CD14-positive monocyte (primary cell): Measurements from ENCODE around the gene THRAP3. TPM values are rescaled to one million over a fixed set of nuclear protein-coding genes. Genes with fewer than 3 reads are reported as not detected.

Experiments used
- DNase-seq, 3 donors: peaks; one replicate each; pipeline ENCODE4 v3.0.0-alpha.2; 2011 to 2022
- H2AFZ ChIP-seq: 2 replicates; pipeline ENCODE4 v1.6.0; 2012; ENCODE audit warnings: mild to moderate bottlenecking, low read depth, low read length, inconsistent platforms; ENCODE audit not compliant: insufficient read depth, poor library complexity, severe bottlenecking
- H3K27ac ChIP-seq, 2 donors: 1 replicate in 1 of 2; 2 replicates in 1 of 2; pipeline ENCODE4 v1.5.1; 2012 to 2013; ENCODE audit warnings: low read length in 2 of 2, control low read depth in 1 of 2, inconsistent platforms in 1 of 2, low read depth in 1 of 2, mild to moderate bottlenecking in 1 of 2
- H3K27me3 ChIP-seq, 2 donors: one replicate each; pipeline versions ENCODE4 v1.6.0 to v1.6.1; 2011 to 2013; ENCODE audit warnings: low read length in 2 of 2; ENCODE audit not compliant: control insufficient read depth in 2 of 2, insufficient read depth in 2 of 2
- H3K36me3 ChIP-seq, 2 donors: replicated peaks in 1 of 2; 1 replicate in 1 of 2; 2 replicates in 1 of 2; pipeline versions ENCODE4 v1.5.1 to v1.6.1; 2012 to 2013; ENCODE audit warnings: low read length in 2 of 2, control low read depth in 1 of 2, inconsistent platforms in 1 of 2, mild to moderate bottlenecking in 1 of 2; ENCODE audit not compliant: insufficient read depth in 2 of 2, control insufficient read depth in 1 of 2
- H3K4me1 ChIP-seq, 2 donors: 1 replicate in 1 of 2; 2 replicates in 1 of 2; pipeline versions ENCODE4 v1.5.1 to v1.6.1; 2012 to 2013; ENCODE audit warnings: low read length in 2 of 2, control low read depth in 1 of 2, inconsistent platforms in 1 of 2, mild to moderate bottlenecking in 1 of 2, moderate library complexity in 1 of 2; ENCODE audit not compliant: insufficient read depth in 2 of 2, control insufficient read depth in 1 of 2
- H3K4me2 ChIP-seq: replicated peaks from 2 replicates; pipeline ENCODE3; 2012; ENCODE audit warnings: low read length, moderate library complexity, mild to moderate bottlenecking; ENCODE audit not compliant: poor library complexity, severe bottlenecking; ENCODE audit errors: extremely low read depth
- H3K4me3 ChIP-seq, 3 experiments: fragments of 200-600 bp in 1 of 3; sonication (generic) in 1 of 3; replicated peaks in 1 of 3; 1 replicate in 2 of 3; 2 replicates in 1 of 3; pipeline ENCODE4 v1.5.1; 2011 to 2013; ENCODE audit warnings: low read length in 3 of 3, mild to moderate bottlenecking in 3 of 3, control low read depth in 2 of 3, low read depth in 2 of 3, inconsistent platforms in 1 of 3, moderate library complexity in 1 of 3
- H3K79me2 ChIP-seq: 2 replicates; pipeline ENCODE4 v1.6.0; 2012; ENCODE audit warnings: mild to moderate bottlenecking, control low read depth, inconsistent platforms, low read length, moderate library complexity; ENCODE audit not compliant: insufficient read depth
- H3K9ac ChIP-seq: 2 replicates; pipeline ENCODE4 v1.6.0; 2017; ENCODE audit warnings: low read length, mild to moderate bottlenecking; ENCODE audit not compliant: insufficient read depth, poor library complexity, severe bottlenecking
- H3K9me3 ChIP-seq, 2 donors: replicated peaks in 1 of 2; 1 replicate in 1 of 2; 2 replicates in 1 of 2; pipeline versions ENCODE4 v1.5.1 to v1.6.1; 2012 to 2013; ENCODE audit warnings: low read length in 2 of 2, control low read depth in 1 of 2; ENCODE audit not compliant: control insufficient read depth in 1 of 2, insufficient read depth in 1 of 2
- H4K20me1 ChIP-seq: 2 replicates; pipeline ENCODE4 v1.6.0; 2012; ENCODE audit warnings: mild to moderate bottlenecking, low read length, control low read depth, moderate library complexity; ENCODE audit not compliant: insufficient read depth
- H3K27ac Mint-ChIP-seq, 7 donors: one replicate each; pipeline ENCODE4 v1.8.0; 2020; ENCODE audit warnings: mild to moderate bottlenecking in 7 of 7, mixed read lengths in 7 of 7, moderate library complexity in 6 of 7, inconsistent platforms in 2 of 7
- H3K27me3 Mint-ChIP-seq, 3 donors: one replicate each; pipeline ENCODE4 v1.8.0; 2021 to 2022; ENCODE audit warnings: low read depth in 3 of 3, mild to moderate bottlenecking in 3 of 3, mixed read lengths in 3 of 3, moderate library complexity in 3 of 3, inconsistent platforms in 1 of 3
- H3K36me3 Mint-ChIP-seq, 2 donors: one replicate each; pipeline ENCODE4 v1.8.0; 2020; ENCODE audit warnings: mixed read lengths in 2 of 2, inconsistent platforms in 1 of 2, mild to moderate bottlenecking in 1 of 2
- H3K4me1 Mint-ChIP-seq: one replicate; pipeline ENCODE4 v1.8.0; 2020; ENCODE audit warnings: mild to moderate bottlenecking, mixed read lengths
- H3K4me3 Mint-ChIP-seq, 2 donors: one replicate each; pipeline ENCODE4 v1.8.0; 2020; ENCODE audit warnings: mild to moderate bottlenecking in 2 of 2, mixed read lengths in 2 of 2, moderate library complexity in 1 of 2
- H3K9me3 Mint-ChIP-seq, 7 donors: one replicate each; pipeline ENCODE4 v1.8.0; 2020 to 2022; ENCODE audit warnings: mixed read lengths in 7 of 7, mild to moderate bottlenecking in 6 of 7, moderate library complexity in 6 of 7, inconsistent platforms in 2 of 7
- WGBS: methylation state at CpG from one replicate; pipeline ENCODE4 v1.1.5; 2013; ENCODE audit warnings: missing lambda C conversion rate; ENCODE audit not compliant: insufficient coverage; 5-methylcytosine and 5-hydroxymethylcytosine counted together
- intact Hi-C, 2 donors: fragments of 100-400 bp; cut with micrococcal nuclease; formaldehyde crosslinking; loops; one replicate each; pipeline versions ENCODE4 v1.15.0 to v1.15.1; 2023
- polyA plus RNA-seq, 3 donors: library from polyadenylated mRNA; depleted of rRNA in 1 of 3; unstranded in 2 of 3; stranded (reverse) in 1 of 3; fragments of 300-500 nt in 2 of 3; fragments of >200 nt in 1 of 3; fragmentation: Illumina TruSeq in 2 of 3; gene quantifications; 1 replicate in 2 of 3; 2 replicates in 1 of 3; pipeline ENCODE4 v1.2.3, GENCODE V29; 2012 to 2021
- TF ChIP-seq, protein P1 (sequence below): fragments of 200-600 bp; IDR thresholded peaks from one replicate; pipeline ENCODE4 v1.8.0; 2022; ENCODE audit warnings: antibody characterized with exemption, mild to moderate bottlenecking

The THRAP3 gene
- polyA plus RNA-seq, 3 donors, result 30.1 to 63.4 (median 35.7) TPM

- Histone ChIP-seq H3K4me3 (no peak overlapping the region), H3K4me2 (no peak overlapping the region), H3K4me1 (peaks cover 7 to 12% of the 10 kb centered on the region in 2 donors), H3K79me2 (no peaks in the 10 kb centered on the region), H4K20me1 (peaks cover 60% of the 10 kb centered on the region), H3K9ac (no peak overlapping the region), H3K9me3 (no peaks in the 10 kb centered on the region), H2AFZ (no peak overlapping the region), H3K36me3 (peaks cover 78 to 91% of the 10 kb centered on the region in 2 donors), H3K27me3 (no peaks in the 10 kb centered on the region), H3K27ac (no peak overlapping the region)
- 100% methylated on average over 1 of the region's 2 CpGs for WGBS
- H3K36me3 Mint-ChIP-seq, result peaks cover 75 to 88% of the 10 kb centered on the region in 2 donors
- TF ChIP-seq, protein P1, sequence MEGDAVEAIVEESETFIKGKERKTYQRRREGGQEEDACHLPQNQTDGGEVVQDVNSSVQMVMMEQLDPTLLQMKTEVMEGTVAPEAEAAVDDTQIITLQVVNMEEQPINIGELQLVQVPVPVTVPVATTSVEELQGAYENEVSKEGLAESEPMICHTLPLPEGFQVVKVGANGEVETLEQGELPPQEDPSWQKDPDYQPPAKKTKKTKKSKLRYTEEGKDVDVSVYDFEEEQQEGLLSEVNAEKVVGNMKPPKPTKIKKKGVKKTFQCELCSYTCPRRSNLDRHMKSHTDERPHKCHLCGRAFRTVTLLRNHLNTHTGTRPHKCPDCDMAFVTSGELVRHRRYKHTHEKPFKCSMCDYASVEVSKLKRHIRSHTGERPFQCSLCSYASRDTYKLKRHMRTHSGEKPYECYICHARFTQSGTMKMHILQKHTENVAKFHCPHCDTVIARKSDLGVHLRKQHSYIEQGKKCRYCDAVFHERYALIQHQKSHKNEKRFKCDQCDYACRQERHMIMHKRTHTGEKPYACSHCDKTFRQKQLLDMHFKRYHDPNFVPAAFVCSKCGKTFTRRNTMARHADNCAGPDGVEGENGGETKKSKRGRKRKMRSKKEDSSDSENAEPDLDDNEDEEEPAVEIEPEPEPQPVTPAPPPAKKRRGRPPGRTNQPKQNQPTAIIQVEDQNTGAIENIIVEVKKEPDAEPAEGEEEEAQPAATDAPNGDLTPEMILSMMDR, result no peak
- H3K27ac Mint-ChIP-seq, result peak overlapping the region in 5 of 7 donors; percentile 20 to 59 (median 37)
- peaks cover 0 to 1% (median 0%) of the 10 kb centered on the region in 7 donors for H3K9me3 Mint-ChIP-seq
- no peak overlapping the region for H3K4me3 Mint-ChIP-seq
- no peak for DNase-seq
- intact Hi-C loops, result no loop called here
- H3K4me1 Mint-ChIP-seq, result peaks cover 9% of the 10 kb centered on the region
- H3K27me3 Mint-ChIP-seq, result no peaks in the 10 kb centered on the region
Observed at GRCh38 chr1:36295390-36295789, 71.1 kb downstream of the THRAP3 start.

DNA sequence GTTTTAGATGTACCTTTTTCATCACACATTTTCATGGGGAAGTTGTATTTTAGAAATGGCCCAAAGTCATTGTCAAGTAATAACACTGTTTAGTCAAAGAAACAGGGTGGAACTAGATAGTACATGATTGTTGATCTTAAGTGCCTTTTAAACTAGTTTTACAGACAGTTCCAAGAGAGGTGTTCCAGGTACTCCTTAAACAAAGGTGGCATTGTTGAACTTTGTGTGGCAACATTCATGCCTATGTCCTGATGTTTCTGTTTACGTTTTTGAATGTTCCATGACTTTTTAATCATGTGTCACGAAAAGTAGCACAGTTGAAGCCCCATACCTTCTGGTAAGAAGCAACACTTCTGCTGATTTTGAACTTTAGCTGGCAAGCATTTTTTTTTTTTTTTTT is 72.8 kb downstream of the THRAP3 start:
- H3K4me3 Mint-ChIP-seq, result no peak overlapping the region
- TF ChIP-seq, protein P1, result no peak
- Histone ChIP-seq H3K27ac (no peak overlapping the region), H3K9ac (no peak overlapping the region), H3K9me3 (no peaks in the 10 kb centered on the region), H3K36me3 (peaks cover 78 to 91% of the 10 kb centered on the region in 2 donors), H2AFZ (no peak overlapping the region), H3K4me3 (no peak overlapping the region), H3K4me1 (peaks cover 7 to 16% of the 10 kb centered on the region in 2 donors), H3K27me3 (no peaks in the 10 kb centered on the region), H3K79me2 (no peaks in the 10 kb centered on the region), H3K4me2 (no peak overlapping the region), H4K20me1 (peaks cover 60% of the 10 kb centered on the region)
- peak overlapping the region in 1 of 7 donors; percentile 8 for H3K27ac Mint-ChIP-seq
- WGBS, result no CpG with 5 or more reads among the region's 2 CpGs
- peaks cover 18% of the 10 kb centered on the region for H3K4me1 Mint-ChIP-seq
- intact Hi-C loops, result no loop called here
- DNase-seq, result no peak
- no peaks in the 10 kb centered on the region for H3K9me3 Mint-ChIP-seq
- peaks cover 77 to 89% of the 10 kb centered on the region in 2 donors for H3K36me3 Mint-ChIP-seq
- no peaks in the 10 kb centered on the region for H3K27me3 Mint-ChIP-seq
